Measurements from ENCODE around the gene FBXL14.
A peak's percentile ranks its signal among the peaks of the same experiment; 100 is the strongest.

The FBXL14 gene

GRCh38 chr12:1619587-1619986 is 25.2 kb upstream of the FBXL14 start:
- DNase-seq (ENCODE audit: low spot score) = no peak
- H3K27ac ChIP-seq = peak overlapping the region in 1 of 2 donors; percentile 48
- no peak for TF ChIP-seq CTCF (IDR thresholded peaks at IDR 0.05)
- H3K4me3 ChIP-seq = peak overlapping the region; percentile 0

- Histone ChIP-seq H3K27ac (peak overlapping the region in 1 of 2 donors; percentile 48), H3K4me3 (peak overlapping the region; percentile 0)
- no peak for DNase-seq (ENCODE audit: low spot score)
- no peak for TF ChIP-seq CTCF (IDR thresholded peaks at IDR 0.05)
Observed at GRCh38 chr12:1619159-1619558, 24.8 kb upstream of the FBXL14 start.

- DNase-seq (ENCODE audit: low spot score) = no peak
- H3K4me3 ChIP-seq = no peak overlapping the region
- H3K27ac ChIP-seq = peak overlapping the region in 1 of 2 donors; percentile 48
- no peak for TF ChIP-seq CTCF (IDR thresholded peaks at IDR 0.05)
Observed at GRCh38 chr12:1618489-1618888, 24.1 kb upstream of the FBXL14 start.

- H3K4me3 ChIP-seq = no peak overlapping the region
- no peak for TF ChIP-seq CTCF (IDR thresholded peaks at IDR 0.05)
- H3K27ac ChIP-seq = no peak overlapping the region
- no peak for DNase-seq (ENCODE audit: low spot score)
Observed at GRCh38 chr12:1616233-1617066, 22.1 kb upstream of the FBXL14 start.

GRCh38 chr12:1614360-1614759 is 20.0 kb upstream of the FBXL14 start:
- no peak for TF ChIP-seq CTCF (IDR thresholded peaks at IDR 0.05)
- Histone ChIP-seq H3K4me3 (no peak overlapping the region), H3K27ac (no peak overlapping the region)
- DNase-seq (ENCODE audit: low spot score) = no peak

- TF ChIP-seq CTCF (IDR thresholded peaks at IDR 0.05) = no peak
Observed at GRCh38 chr12:1613860-1614259, 19.5 kb upstream of the FBXL14 start.

More at GRCh38 chr12:1613860-1614259, 19.5 kb upstream of the FBXL14 start:
- no peak for DNase-seq (ENCODE audit: low spot score)
- no peak overlapping the region for H3K27ac ChIP-seq
- no peak overlapping the region for H3K4me3 ChIP-seq
